NCI-H2107 (cell line): Measurements from ENCODE around the gene MAPK1.
"Not testable (repeated sequence)": the region's sequence is repeated elsewhere in the genome, so short reads cannot be mapped to it uniquely, and the experiment has no call there.

Experiments used
- DNase-seq: peaks from one replicate; lab custom pipeline; 2025; lab: John Stamatoyannopoulos, UW

MAPK1 gene

GRCh38 chr22:21867528-21868266 is at the start of gene MAPK1:
TSS of gene MAPK1 (minus strand) at chr22:21867645. CDS start at chr22:21867440, 205 bp downstream.
- peak; percentile 17 for DNase-seq

GRCh38 chr22:21916309-21916918 is 49.0 kb upstream of the MAPK1 start:
- DNase-seq = no peak

- DNase-seq = no peak
Measured at GRCh38 chr22:21915624-21916308, 48.3 kb upstream of the MAPK1 start.

- DNase-seq = not testable (repeated sequence)
Measured at GRCh38 chr22:21914033-21914642, 46.7 kb upstream of the MAPK1 start.

- DNase-seq = not testable (repeated sequence)
Measured at GRCh38 chr22:21910367-21910766, 42.9 kb upstream of the MAPK1 start.

GRCh38 chr22:21909871-21910270 is 42.4 kb upstream of the MAPK1 start:
- no peak for DNase-seq

- no peak for DNase-seq
Measured at GRCh38 chr22:21907638-21908522, 40.4 kb upstream of the MAPK1 start.

GRCh38 chr22:21905234-21905633 is 37.8 kb upstream of the MAPK1 start:
- not testable (repeated sequence) for DNase-seq

- no peak for DNase-seq
Measured at GRCh38 chr22:21904250-21904789, 36.9 kb upstream of the MAPK1 start.

GRCh38 chr22:21903283-21903682 is 35.8 kb upstream of the MAPK1 start:
- no peak for DNase-seq

GRCh38 chr22:21902296-21903087 is 35.0 kb upstream of the MAPK1 start:
- no peak for DNase-seq

- no peak for DNase-seq
Measured at GRCh38 chr22:21898354-21898896, 31.0 kb upstream of the MAPK1 start.

GRCh38 chr22:21896951-21897513 is 29.6 kb upstream of the MAPK1 start:
- no peak for DNase-seq

GRCh38 chr22:21896275-21896674 is 28.8 kb upstream of the MAPK1 start:
- DNase-seq = not testable (repeated sequence)

GRCh38 chr22:21894799-21895198 is 27.4 kb upstream of the MAPK1 start:
- DNase-seq = no peak

GRCh38 chr22:21889251-21889990 is 22.0 kb upstream of the MAPK1 start:
- no peak for DNase-seq

- no peak for DNase-seq
Measured at GRCh38 chr22:21887841-21888240, 20.4 kb upstream of the MAPK1 start.

- DNase-seq = not testable (repeated sequence)
Measured at GRCh38 chr22:21883930-21884329, 16.5 kb upstream of the MAPK1 start.

GRCh38 chr22:21882754-21883333 is 15.4 kb upstream of the MAPK1 start:
- not testable (repeated sequence) for DNase-seq
